Epithelial cell of proximal tubule (primary cell): ENCODE data around the gene YLPM1. TPM values are rescaled to one million over a fixed set of nuclear protein-coding genes. Genes with fewer than 3 reads are reported as not detected.

Experiments
- DNase-seq: peaks from one replicate; pipeline ENCODE4 v3.0.0-alpha.2; 2011; ENCODE audit warnings: low read depth
- H3K4me3 ChIP-seq: 2 replicates; pipeline ENCODE4 v1.5.1; 2011; ENCODE audit warnings: low read depth, mild to moderate bottlenecking, low read length
- total RNA-seq: library from RNA; depleted of rRNA; stranded (reverse); fragments of >200 nt; gene quantifications from 2 replicates; pipeline ENCODE4 v1.2.3, GENCODE V29; 2015
- TF ChIP-seq, protein P1 (sequence below): conservative IDR thresholded peaks from 2 replicates; pipeline ENCODE4 v1.5.1; 2012; ENCODE audit warnings: low read depth, mild to moderate bottlenecking, low read length

YLPM1 gene, protein sequence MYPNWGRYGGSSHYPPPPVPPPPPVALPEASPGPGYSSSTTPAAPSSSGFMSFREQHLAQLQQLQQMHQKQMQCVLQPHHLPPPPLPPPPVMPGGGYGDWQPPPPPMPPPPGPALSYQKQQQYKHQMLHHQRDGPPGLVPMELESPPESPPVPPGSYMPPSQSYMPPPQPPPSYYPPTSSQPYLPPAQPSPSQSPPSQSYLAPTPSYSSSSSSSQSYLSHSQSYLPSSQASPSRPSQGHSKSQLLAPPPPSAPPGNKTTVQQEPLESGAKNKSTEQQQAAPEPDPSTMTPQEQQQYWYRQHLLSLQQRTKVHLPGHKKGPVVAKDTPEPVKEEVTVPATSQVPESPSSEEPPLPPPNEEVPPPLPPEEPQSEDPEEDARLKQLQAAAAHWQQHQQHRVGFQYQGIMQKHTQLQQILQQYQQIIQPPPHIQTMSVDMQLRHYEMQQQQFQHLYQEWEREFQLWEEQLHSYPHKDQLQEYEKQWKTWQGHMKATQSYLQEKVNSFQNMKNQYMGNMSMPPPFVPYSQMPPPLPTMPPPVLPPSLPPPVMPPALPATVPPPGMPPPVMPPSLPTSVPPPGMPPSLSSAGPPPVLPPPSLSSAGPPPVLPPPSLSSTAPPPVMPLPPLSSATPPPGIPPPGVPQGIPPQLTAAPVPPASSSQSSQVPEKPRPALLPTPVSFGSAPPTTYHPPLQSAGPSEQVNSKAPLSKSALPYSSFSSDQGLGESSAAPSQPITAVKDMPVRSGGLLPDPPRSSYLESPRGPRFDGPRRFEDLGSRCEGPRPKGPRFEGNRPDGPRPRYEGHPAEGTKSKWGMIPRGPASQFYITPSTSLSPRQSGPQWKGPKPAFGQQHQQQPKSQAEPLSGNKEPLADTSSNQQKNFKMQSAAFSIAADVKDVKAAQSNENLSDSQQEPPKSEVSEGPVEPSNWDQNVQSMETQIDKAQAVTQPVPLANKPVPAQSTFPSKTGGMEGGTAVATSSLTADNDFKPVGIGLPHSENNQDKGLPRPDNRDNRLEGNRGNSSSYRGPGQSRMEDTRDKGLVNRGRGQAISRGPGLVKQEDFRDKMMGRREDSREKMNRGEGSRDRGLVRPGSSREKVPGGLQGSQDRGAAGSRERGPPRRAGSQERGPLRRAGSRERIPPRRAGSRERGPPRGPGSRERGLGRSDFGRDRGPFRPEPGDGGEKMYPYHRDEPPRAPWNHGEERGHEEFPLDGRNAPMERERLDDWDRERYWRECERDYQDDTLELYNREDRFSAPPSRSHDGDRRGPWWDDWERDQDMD (N-terminal part only)
- 20.3 and 22.5 TPM in 2 replicates for total RNA-seq

DNA sequence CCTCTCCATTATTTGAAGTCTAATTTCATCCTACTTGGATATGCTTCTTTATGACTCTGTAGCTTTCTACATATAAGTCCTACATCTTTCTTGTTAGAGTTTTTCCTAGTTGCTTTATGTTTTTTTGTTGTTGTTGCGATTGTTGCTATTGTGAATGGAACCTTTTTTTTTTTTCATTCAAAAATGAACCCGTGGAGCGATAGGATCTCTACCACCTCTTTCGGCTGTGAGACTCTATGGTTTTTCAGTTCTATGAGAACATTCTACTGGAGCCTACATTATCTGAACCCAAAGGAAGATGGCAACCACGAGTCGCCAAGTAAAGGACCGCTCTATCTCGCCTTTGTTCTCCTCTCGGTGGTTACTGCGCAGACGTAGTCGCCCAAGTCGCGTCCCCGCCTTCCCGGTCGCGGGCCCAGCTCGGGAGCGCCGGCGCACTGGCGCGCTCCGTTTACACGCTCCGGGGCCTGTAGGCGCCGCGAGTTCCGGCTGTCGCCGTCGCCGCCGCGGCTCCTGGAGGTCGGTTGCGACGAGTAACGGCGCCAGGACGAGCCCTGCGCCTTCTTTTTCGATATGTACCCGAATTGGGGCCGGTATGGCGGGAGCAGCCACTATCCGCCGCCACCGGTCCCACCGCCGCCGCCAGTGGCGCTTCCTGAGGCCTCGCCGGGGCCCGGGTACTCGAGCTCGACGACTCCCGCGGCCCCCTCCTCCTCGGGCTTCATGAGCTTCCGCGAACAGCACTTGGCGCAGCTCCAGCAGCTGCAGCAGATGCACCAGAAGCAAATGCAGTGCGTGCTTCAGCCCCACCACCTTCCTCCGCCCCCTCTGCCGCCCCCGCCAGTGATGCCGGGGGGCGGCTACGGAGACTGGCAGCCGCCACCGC lies at the start of gene YLPM1:
TSS of gene YLPM1 (plus strand) at position 400 of the 886 bp plus-strand sequence. CDS start at position 574, 174 bp downstream.
- peak within 1 kb of the TSS; percentile 88 for H3K4me3 ChIP-seq
- TF ChIP-seq, protein P1, sequence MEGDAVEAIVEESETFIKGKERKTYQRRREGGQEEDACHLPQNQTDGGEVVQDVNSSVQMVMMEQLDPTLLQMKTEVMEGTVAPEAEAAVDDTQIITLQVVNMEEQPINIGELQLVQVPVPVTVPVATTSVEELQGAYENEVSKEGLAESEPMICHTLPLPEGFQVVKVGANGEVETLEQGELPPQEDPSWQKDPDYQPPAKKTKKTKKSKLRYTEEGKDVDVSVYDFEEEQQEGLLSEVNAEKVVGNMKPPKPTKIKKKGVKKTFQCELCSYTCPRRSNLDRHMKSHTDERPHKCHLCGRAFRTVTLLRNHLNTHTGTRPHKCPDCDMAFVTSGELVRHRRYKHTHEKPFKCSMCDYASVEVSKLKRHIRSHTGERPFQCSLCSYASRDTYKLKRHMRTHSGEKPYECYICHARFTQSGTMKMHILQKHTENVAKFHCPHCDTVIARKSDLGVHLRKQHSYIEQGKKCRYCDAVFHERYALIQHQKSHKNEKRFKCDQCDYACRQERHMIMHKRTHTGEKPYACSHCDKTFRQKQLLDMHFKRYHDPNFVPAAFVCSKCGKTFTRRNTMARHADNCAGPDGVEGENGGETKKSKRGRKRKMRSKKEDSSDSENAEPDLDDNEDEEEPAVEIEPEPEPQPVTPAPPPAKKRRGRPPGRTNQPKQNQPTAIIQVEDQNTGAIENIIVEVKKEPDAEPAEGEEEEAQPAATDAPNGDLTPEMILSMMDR = peak; percentile 51
- DNase-seq = peak; percentile 92

DNA sequence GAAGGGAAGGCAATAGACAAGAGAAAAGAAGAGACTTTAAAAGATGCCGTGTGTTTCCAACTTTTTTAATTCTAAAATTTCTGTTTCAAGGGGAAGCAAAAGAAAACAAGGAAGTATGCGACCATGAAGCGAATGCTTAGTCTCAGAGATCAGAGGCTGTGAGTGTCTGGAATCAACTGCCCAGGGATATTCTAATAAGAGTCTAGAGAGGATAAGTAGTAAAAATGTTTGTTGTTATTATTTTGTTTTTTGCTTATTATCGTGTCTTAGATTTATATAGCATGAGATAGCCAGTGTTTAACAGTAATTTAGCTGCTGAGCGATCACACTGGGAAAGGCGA lies 49.8 kb upstream of the YLPM1 start:
- DNase-seq = no peak
- TF ChIP-seq, protein P1 = no peak
- H3K4me3 ChIP-seq = peak overlapping the region; percentile 75

DNA sequence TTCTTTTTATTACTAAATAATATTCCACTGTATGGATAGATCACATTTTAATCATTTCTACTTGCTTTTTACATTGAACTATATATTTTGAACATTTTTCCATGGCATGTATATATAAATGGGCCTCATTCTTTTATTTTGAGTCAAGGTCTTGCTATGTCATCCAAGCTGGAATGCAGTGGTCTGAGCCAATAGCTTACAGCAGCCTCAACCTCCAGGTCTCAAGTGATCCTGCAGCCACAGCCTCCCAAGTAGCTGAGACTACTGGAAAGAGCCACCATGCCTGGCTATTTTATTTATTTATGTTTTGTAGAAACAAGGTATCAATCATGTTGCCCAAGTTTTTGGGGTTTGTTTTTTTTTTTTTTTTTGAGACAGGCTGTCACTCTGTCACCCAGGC lies 42.6 kb upstream of the YLPM1 start:
- no peak for DNase-seq
- TF ChIP-seq, protein P1 = no peak
- H3K4me3 ChIP-seq = no peak overlapping the region

DNA sequence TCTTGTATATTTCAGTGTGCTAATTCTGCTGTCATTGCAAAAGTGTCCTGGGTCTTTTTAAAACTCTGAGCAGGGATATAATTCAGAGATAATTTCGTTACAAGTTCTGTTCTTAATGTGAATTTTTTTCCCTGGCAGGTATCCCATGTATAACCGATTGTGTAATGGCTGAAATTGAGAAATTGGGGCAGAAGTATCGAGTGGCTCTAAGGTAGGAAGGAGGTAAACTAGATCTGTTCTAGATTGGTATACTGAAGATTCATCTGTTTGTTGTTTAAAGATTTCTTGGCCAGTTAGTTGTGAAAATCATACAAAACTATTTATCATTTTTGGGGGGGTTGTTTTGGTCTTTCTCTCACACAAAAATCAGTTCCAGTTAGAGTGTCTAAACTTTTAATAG lies 40.0 kb upstream of the YLPM1 start:
- DNase-seq = no peak
- TF ChIP-seq, protein P1 = no peak
- no peak overlapping the region for H3K4me3 ChIP-seq

DNA sequence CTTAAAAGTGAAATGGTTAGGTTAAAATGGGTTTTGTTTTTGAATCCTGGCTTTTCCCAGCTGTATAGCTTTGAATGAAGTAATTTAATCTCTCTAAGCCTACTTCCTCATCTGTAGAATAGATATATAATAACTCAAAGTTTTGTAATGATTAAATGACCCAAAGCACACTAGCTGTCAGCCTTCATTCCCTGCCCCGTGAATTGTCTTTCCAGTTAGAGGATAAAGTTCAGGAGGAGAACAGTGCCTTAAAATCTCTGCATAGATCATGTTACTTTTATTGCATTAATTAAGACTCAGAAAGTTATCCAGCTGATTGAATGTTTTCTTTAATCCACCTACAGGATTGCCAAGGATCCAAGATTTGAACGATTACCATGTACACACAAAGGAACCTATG lies 30.7 kb upstream of the YLPM1 start:
- DNase-seq = no peak
- TF ChIP-seq, protein P1 = no peak
- H3K4me3 ChIP-seq = no peak overlapping the region

DNA sequence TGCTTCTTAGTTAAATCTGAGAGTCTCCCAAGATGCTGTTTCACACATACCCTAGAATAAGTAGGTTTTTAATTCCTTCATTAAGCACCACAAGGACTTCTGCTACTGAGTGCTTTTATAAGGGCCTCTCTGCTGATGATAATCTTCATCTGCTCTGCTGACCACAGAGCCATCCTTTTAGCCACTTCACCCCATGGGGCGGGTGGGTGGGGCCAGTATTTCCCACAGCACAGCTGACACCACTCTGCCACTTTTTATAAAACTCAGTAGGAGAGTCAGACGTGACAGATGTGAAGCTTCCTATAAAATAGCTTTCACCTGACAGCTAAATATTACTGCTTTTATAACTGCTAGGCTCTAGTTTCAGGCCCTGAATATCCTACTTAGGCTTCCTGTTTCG lies 29.9 kb upstream of the YLPM1 start:
- no peak overlapping the region for H3K4me3 ChIP-seq
- no peak for DNase-seq
- TF ChIP-seq, protein P1 = no peak
